Activated T-helper 17 cell treated with anti-CD3 and anti-CD28 coated beads, Interleukin-2, amount 50 U/mL, for 72 hours (primary cell): ENCODE data around the gene RLBP1. TPM values are rescaled to one million over a fixed set of nuclear protein-coding genes. Genes with fewer than 3 reads are reported as not detected.

Experiments
- total RNA-seq, 2 donors: library from RNA; stranded (reverse); gene quantifications; one replicate each; pipeline ENCODE4 v1.2.3, GENCODE V29; 2022

The RLBP1 gene
- total RNA-seq, 2 donors from 2014 or later, result not detected

Other genes starting within 250 kb of the RLBP1 start
- gene ABHD2, start 133.1 kb downstream of the RLBP1 start, total RNA-seq, result 10 to 100 TPM; 40.1 to 47.7 TPM
- 100 to 1,000 TPM; 210 to 232 TPM for gene FANCI, start 22.4 kb upstream of the RLBP1 start, total RNA-seq
- gene POLG, start 113.2 kb upstream of the RLBP1 start, total RNA-seq, result 10 to 100 TPM; 76.9 to 89.7 TPM